GM21786 (cell line): ENCODE results near the gene KRTAP10-12.

Source experiments
- ATAC-seq: cut with Tn5 transposase; IDR thresholded peaks from one replicate; pipeline ENCODE4 v1.9.1; 2021; ENCODE audit not compliant: unreplicated experiment

KRTAP10-12 gene

GRCh38 chr21:44730951-44731579 lies 34.1 kb downstream of the KRTAP10-12 start:
- ATAC-seq = no peak

GRCh38 chr21:44732263-44732662 lies 35.3 kb downstream of the KRTAP10-12 start:
- no peak for ATAC-seq

- ATAC-seq = no peak
Observed at GRCh38 chr21:44732956-44733355, 36.0 kb downstream of the KRTAP10-12 start.

GRCh38 chr21:44734026-44734745 lies 37.2 kb downstream of the KRTAP10-12 start:
- no peak for ATAC-seq

GRCh38 chr21:44734841-44735240 lies 37.9 kb downstream of the KRTAP10-12 start:
- no peak for ATAC-seq

GRCh38 chr21:44735821-44736220 lies 38.8 kb downstream of the KRTAP10-12 start:
- no peak for ATAC-seq

- no peak for ATAC-seq
Observed at GRCh38 chr21:44736291-44737004, 39.5 kb downstream of the KRTAP10-12 start.

- ATAC-seq = no peak
Observed at GRCh38 chr21:44737706-44738354, 40.9 kb downstream of the KRTAP10-12 start.

- ATAC-seq = no peak
Observed at GRCh38 chr21:44738621-44739020, 41.6 kb downstream of the KRTAP10-12 start.

GRCh38 chr21:44739316-44739715 lies 42.3 kb downstream of the KRTAP10-12 start:
- ATAC-seq = no peak

- ATAC-seq = no peak
Observed at GRCh38 chr21:44740742-44741141, 43.8 kb downstream of the KRTAP10-12 start.

- ATAC-seq = no peak
Observed at GRCh38 chr21:44741921-44742320, 44.9 kb downstream of the KRTAP10-12 start.

- no peak for ATAC-seq
Observed at GRCh38 chr21:44742418-44743153, 45.6 kb downstream of the KRTAP10-12 start.
